GM18861 (cell line): ENCODE results near the gene ABCB9.

Experiments
- ATAC-seq: cut with Tn5 transposase; IDR thresholded peaks from one replicate; pipeline ENCODE4 v1.9.1; 2021; ENCODE audit not compliant: unreplicated experiment

ABCB9 gene

DNA sequence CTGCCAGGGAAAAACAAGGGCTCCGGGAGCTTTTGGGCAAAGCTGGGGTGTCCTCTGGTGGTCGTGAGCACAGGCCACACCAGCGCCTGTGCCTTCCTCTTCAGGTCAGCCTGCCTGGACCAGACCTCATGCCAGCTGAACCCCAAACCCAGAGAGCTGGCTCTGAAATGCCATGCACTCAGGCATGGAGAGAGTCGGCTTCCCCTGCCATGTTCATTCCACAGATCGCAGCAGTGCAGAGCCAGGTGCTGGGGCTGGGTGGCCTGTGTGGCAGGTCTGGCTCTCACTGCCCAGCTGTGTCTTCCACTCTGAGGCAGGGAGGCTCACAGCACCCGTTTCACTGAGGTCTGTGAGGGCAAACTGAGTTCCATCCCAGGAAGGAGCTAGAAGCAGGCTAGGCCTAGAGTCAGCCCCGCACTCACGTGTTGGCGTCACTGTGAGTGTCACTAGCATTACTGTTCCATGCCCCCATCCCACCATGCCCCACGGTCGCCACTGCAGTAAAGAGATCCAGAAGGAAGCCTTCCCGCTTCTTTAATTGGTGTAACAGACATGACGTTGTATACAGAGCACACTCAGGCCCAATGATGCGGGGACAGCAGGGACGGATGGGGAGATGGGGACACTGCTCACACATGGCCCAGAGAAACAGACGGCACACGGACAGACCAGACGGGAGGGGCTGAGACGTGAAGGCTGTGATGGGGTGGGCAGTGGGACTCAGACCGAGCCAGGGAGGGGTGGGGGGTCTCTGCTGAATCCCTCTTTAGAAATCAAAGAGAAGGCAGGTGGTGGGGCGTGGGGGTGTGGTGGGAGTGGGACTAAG lies 16.9 kb upstream of the ABCB9 start:
- no peak for ATAC-seq

DNA sequence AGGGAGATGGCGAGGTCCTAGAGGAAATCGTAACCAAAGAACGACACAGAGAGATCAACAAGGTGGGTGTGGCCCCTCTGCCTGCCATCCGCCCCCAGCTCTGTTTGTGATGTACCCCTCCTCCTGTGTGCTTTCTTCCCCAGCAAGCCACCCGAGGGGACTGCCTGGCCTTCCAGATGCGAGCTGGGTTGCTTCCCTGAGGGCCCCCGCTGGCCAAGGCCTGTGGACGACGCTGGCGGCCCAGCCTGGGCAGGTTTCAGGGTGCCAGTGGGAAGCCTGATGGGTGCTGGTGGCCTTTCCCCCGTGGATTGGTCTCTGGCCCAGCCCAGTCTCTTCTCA lies 16.2 kb upstream of the ABCB9 start:
- ATAC-seq, result no peak

DNA sequence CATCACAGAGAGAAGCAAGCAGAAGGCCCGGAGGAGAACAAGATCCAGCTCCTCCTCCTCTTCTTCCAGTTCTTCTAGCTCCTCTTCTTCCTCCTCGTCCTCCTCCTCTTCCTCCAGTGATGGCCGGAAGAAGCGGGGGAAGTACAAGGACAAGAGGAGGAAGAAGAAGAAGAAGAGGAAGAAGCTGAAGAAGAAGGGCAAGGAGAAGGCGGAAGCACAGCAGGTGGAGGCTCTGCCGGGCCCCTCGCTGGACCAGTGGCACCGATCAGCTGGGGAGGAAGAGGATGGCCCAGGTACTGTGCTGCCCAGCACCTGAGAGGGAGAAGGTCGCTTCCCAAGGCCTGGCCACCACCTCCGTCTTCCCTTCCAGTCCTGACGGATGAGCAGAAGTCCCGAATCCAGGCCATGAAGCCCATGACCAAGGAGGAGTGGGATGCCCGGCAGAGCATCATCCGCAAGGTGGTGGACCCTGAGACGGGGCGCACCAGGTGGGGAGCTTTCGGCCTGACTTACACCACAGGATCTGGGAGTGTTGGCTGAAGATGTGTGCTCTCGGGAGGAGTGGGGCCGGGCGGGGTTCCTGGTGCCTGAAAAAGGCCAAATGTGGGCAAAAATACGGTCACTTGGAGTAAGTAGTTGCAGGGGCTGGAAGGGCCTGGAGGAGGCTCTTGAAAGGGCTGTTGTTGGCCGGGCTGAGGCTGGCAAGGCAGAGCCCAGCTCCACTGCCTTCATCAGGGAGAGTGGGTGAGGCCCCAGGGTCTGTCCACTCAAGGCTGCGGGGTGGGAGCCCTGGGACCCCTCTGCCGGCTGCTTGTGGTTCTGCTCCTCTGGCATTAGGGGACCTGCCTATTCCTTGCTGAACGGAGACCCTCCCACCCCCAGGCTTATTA lies 15.6 kb upstream of the ABCB9 start:
- no peak for ATAC-seq

DNA sequence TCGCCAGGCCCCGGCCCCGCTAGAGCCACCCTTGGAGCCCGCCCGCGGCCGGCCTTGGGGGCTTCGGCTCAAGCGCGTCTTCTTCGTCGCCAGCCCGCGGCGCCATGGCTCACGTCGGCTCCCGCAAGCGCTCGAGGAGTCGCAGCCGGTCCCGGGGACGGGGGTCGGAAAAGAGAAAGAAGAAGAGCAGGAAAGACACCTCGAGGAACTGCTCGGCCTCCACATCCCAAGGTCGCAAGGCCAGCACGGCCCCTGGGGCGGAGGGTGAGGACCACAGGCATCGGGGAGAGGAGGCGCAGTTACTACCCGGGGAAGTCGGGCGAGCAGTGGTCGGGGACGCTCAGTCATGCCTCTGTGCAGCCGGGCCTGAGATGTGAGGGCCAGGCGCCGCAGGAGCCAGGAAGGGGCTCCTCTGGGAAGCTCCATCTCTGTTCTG lies 14.8 kb upstream of the ABCB9 start:
- no peak for ATAC-seq

DNA sequence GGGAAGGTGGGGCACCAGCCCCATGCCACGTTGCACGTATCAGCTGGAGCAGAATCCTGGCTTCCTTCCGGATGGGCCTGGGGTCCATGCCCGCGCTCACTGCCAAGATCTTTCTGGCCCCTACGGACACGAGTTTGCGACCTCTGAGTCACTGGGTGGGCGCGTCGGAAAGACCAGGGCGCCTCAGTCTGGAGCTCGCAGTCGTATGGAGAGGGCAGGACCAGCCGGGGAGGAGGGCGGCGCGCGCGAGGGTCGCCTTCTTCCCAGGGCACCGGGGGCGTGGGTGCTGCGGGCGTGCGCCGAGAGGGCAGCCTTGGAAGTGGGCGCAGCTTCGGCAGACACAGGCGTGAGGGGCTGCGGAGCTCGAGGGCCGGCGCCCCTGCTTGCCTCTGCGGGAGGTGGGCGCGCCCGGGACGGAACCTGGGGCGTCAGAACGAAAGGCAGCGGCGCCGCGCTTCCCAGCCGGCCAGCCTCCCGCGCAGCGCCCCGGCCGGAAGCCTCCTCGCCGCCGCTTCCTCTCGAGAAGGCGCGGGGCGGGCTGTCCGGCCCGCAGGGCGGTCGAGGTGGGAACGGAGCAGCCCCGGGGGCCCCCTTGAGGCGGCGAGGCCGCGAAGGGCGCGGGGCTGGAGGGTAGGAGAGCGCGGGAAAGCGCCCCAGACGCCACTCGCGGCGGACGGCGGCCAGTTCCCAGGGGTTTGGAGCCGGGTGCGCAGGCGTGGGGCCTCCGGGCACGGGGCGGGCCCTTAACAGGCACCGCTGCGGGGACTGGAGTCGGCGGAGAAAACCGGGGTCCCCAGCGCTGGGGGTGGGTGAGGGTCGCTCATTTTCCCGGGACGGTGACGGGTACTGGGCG lies 14.1 kb upstream of the ABCB9 start, which contains the start of gene ARL6IP4:
TSS of gene ARL6IP4 (plus strand) at position 499 of the 853 bp plus-strand sequence. CDS start 459 bp downstream, outside the sequence.
- peak; percentile 36 for ATAC-seq

DNA sequence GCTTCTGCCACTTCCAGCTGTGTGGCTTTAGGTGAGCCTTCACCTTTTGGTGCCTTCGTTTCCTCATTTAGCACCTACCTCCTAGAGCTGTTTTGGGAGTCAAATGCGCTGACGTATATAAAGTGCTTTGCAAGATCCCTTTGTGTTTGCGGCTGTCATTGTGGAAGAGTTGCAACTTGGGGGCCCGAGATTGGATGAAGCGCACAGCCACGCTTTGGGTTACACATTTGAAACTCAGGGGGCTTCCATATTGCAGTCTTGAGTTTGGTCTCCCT lies 13.6 kb upstream of the ABCB9 start:
- no peak for ATAC-seq

DNA sequence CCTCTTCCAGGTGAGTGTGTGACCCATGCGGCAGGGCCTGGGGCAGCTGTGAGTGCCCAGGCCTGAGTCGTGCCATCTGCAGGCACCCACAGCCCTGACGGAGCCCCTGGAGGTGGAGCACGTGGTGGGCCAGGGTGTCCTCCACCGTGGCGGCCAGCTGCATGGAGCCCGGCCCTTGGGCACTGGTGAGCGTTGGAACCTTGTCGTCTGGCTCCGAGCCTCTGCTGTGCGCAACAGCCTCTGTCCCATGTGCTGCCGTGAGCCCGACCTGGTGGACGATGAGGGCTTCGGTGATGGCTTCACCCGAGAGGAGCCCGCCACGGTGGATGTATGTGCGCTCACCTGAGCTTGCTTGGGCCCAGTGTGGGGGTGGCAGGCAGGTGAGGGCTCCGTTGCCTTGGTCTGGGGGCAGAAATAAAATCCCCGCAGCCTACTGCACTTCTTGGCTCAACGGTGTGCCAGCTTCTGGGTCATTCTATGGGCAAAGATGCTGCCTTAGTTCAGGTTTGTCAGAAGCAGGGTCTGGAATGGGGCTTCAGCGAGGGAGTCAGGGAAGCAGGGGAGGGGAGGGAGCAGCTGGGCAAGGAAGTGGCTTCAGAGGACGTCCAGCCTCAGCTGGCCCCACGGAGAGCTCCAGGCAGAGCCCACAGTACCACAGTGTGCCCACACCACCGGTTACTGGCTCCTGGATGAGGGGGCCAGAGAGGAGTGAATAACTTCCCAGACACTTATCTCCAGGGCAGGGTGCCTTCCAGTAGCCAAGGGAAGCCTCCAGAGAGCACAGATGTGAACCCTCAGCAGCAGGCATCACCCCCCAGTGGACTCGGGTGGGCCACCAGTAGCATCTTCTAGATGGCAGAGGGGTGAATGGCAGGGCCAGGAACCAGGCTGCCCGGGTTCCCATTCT lies 13.0 kb upstream of the ABCB9 start:
- ATAC-seq, result no peak

DNA sequence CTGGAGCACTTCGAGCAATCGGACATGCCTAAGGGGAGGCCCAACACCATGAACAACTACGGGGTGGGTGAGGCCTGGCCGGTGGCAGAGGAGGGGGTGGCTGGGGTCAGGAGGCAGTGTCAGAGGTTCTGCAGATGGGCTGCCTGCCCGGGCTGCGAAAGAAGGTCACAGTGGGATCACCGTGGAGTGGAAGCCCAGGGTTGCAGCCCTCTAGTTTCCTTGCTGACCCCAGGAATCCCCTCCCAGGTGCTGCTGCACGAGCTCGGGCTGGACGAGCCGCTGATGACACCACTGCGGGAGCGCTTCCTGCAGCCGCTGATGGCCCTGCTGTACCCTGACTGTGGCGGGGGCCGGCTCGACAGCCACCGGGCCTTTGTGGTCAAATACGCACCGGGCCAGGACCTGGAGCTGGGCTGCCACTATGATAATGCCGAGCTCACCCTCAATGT lies 12.3 kb upstream of the ABCB9 start:
- no peak for ATAC-seq

DNA sequence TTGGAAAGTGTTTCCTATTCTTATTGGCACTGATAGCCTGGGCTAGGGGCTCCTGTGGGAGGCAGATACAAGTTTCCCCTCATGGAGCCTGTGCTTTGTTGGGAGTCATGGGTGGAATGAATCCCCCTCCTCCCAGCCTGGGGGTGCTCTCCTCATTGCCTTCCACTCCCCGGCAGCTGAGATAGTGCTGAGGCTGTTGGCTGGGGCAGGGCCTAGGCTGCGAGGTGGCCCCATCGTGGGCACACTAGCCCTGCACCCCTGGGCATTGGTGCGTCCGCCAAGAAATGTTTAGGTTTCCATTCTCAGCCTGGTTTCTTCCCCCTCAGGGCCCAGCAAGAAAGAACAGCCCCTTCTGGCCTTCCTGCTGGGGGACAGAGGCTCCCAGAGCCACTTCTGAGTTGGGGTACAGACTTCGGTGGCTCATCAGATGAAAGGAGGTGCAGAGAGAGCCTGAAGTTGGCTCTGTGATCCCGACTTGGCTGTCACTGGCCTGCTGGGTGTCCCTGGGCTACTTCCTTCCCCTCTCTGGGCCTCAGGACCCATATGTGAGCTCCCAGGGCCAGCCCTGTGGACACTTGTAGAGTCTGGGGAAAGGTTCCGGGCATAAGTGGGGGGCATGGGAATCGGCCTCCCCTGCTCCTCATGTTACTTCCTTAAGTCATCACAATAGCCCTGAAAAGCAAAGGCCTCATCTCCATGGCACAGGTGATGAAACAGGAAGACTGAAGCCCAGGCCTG lies 11.6 kb upstream of the ABCB9 start:
- ATAC-seq, result no peak

DNA sequence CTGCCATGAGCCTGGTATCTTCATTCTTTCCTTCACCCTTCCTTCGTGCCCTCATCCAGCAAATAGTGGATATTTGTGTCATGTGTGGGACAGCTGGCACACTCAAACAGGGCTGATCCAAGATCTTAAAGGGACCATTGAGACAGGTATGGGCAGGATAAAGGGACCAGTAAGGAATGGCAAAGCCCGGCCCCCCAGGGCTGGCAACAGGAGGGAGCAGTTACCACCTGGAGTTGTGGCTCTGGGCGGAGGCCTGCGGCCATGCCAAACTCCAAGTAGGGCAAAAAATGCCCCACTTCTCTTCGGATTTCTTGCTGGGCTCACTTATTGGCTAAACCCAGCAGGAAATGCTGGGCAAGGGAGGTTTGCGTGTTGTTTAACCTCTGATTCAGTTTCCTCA lies 10.9 kb upstream of the ABCB9 start:
- no peak for ATAC-seq

DNA sequence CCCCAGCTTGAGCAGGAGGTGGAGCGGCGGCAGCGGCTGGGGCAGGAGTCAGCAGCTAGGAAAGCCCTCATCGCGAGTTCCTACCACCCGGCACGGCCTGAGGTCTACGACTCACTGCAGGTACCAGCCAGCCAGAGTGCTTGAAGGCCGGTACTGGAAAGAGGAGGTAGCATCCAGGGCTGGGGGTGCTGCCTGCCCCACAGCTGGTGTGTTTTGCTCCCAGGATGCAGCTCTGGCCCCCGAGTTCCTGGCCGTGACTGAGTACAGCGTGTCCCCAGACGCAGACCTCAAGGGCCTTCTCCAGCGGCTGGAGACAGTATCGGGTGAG lies 10.3 kb upstream of the ABCB9 start:
- no peak for ATAC-seq

DNA sequence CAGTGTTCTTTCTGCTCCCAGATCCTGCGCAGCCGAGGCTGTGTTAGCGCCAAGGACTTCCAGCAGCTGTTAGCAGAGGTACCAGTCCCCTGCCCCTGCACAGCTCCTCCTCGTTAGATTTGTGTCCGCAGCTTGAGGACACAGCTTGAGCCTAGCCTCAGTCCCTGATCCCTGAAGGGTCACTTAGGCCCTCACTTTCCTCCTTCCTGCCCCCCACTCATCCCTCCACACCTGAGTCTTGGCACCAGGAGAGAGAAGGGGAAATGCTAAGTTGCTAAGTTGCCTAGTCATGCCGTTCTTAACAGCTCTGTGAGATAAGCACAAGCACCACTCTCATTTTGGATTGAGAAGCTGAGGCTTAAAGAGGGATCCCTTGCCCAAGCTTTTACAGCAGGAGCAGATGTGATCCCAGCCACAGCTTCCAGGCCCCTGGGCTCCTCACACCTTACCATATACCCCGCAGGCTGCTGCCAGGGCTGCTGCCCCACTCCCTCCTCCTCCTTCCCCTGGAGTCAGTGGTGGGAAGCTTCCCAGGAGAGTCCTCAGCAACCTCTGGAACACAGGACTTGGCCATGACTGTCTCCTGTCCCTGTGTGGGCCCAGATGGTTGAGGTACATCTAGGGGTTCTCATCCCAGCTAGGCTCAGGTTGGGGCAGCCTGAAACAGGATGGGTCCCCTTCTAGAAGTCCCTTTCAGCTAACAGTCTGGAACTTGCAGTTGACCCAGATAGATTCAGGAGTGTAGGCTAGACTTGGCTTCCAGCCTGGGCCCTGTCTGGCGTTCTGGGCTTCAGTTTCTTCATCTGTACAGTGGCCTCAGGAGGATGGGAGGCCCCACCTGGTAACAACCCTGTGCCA lies 9.8 kb upstream of the ABCB9 start:
- ATAC-seq, result no peak

DNA sequence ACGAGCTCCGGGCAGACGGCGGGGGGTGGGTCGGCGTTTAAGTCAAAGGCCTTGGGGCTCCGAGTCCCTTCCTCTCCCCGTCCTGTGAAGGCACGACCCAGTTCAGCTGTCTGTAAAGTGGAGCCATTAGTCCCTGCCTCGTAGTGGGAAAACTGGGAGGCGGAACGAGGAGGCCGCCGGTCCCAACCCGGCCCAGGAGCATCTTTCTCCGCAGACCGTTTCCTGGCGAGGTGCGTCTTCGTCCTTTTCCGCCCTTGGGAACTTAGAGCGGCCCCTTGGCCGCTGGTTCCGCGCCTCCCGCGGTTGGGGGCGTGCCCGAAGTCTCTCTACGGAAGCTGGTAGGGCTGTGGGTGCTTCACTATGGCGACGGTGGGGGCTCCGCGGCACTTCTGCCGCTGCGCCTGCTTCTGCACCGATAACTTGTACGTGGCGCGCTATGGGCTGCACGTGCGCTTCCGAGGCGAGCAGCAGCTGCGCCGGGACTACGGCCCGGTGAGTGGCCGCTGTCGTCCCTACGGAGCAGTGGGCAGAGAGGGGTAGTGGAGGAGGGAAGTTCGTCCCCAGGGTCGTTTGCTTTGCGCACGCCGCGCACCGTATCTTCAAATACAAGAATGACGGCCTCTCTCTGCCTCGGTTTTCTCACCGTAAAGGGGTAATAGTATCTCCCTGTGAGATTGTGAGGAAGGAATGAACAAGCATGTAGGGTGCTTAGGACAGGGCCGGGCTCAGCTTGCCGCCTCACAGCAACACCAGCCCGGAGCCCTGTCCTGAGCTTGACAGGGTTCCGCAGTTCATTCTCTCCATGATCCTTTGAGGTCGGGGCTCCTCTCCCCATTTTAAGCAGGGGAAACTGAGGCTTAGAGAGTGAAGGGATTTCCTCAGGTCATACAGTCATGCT lies 8.9 kb upstream of the ABCB9 start, which contains the start of gene OGFOD2:
TSS of gene OGFOD2 (plus strand) at position 353 of the 898 bp plus-strand sequence. CDS start at position 361, 8 bp downstream.
- ATAC-seq, result peak; percentile 67

DNA sequence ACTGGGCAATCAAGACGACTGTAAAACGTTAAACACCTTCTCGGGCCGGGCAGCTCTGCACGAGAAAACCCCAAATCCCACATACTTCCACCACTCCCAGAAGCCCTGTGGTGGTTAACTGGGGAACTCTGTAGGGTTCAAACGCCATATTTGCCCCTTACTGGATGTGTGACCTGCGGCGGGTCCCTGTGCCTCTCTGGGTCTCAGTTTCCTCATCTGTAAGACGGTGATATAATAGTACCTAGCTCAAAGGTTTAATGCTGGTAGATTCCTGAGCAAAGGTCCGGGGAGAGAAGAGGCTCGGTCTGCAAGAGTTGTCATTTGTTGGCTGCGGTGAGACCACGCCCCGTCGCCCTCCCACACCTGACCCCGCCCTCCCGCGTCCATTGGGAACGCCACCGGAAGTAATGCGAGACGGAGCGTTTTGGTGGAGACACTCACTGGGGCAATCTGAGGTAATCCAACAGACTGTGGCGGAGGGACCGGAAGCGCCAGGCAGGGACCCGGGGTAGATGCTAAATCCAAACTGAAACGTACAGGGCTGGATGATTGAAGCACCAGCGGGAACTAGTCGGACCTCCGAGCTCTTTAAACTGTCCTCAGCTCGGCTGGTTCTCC lies 8.1 kb upstream of the ABCB9 start:
- ATAC-seq, result peak; percentile 62

DNA sequence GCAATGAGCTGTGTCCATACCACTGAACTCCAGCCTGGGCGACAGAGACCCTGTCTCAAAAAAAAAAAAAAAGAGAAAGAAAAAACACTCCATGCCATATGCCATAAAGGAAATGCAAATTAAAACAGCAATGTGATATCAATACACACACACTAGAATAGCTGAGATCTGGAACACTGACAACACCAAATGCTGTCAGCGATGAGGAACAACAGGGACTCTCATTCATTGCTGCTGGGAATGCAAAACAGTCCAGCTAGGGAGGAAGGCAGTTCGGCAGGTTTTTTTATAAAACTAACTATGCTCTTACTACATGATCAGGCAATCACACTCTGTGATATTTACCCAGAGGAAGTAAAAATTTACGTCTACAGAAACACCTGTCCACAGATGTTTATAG lies 3.4 kb upstream of the ABCB9 start:
- ATAC-seq, result no peak

DNA sequence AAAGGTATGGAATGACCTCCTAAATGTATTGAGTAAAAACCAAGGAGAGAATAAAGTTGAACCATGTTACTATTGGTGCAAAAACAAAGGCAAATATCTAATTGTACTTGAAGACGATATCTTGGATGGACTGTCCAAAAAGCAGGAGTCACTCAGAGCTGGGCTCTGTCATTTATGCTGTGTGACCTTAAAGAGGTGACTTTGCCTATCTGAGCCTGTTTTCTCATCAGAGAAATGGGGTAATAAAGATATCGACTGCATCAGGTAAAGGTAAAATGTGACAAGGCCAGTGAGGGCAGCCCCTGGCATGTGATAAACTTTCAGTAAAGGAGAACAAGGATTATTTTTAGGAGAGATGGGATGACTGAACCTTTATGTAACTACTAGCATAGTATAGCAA lies 1.8 kb upstream of the ABCB9 start:
- ATAC-seq, result no peak
